ENCODE data around the gene ANKZF1.
A peak's percentile ranks its signal among the peaks of the same experiment; 100 is the strongest.

The ANKZF1 gene

DNA sequence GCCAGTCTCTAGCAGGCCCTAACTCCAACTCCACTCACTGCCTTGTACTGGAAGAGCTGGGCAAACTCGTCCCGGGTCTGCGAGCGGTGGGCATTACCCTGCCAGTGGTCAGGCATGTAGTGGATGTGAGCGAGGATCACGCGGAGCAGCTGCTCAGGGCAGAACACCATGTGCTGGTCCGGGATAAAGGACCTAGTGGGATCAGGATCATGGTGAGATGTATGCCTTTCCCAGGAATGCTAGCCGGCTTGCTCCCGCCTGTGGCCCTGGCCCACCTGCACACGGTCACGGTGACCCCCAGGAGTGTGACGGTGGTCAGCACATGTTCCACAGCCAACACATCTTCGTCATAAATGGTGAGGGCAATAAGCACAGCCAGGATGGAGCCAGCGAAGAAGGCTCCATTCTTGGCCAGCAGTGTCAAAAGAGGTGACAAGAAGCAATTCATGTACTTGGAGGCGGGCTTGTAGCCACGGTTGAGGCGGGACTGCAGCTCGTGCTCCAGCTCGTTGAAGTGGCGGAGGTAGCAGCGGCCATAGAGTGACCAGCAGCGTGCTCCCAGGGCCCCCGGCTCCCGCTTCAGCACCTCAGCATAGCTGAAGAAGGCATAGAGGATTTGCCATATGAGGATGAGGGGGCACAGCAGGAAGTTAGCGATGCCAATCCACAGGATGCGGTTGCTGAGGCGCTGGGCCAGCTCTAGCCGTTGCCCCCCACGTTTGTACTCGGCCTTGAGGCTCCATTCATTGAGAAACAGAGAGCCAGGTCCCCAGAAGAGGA is 5.6 kb upstream of the ANKZF1 start:
- no peak overlapping the region for H3K27ac ChIP-seq
- no peak for DNase-seq (ENCODE audit: low read depth, low spot score)

DNA sequence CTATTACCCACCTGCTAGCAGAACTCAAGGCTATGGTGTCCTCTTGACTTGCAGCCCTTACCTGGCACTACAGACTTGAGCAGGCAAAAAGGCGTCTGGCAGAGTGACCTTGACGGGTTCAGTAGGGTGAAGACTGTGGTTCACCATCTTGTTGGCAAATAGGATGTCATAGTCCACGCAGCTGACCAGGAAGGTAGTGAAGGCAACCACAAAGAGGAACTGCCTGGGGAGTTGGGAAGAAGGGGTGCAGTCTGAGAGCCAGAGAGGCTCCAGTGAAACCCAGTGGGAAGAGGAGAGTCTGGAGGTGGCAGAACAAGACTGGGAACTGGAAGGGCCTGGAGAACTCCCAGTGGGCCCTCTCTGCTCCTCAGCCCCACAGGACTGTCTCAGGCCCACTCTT is 4.3 kb upstream of the ANKZF1 start:
- no peak for DNase-seq (ENCODE audit: low read depth, low spot score)
- no peak overlapping the region for H3K27ac ChIP-seq

DNA sequence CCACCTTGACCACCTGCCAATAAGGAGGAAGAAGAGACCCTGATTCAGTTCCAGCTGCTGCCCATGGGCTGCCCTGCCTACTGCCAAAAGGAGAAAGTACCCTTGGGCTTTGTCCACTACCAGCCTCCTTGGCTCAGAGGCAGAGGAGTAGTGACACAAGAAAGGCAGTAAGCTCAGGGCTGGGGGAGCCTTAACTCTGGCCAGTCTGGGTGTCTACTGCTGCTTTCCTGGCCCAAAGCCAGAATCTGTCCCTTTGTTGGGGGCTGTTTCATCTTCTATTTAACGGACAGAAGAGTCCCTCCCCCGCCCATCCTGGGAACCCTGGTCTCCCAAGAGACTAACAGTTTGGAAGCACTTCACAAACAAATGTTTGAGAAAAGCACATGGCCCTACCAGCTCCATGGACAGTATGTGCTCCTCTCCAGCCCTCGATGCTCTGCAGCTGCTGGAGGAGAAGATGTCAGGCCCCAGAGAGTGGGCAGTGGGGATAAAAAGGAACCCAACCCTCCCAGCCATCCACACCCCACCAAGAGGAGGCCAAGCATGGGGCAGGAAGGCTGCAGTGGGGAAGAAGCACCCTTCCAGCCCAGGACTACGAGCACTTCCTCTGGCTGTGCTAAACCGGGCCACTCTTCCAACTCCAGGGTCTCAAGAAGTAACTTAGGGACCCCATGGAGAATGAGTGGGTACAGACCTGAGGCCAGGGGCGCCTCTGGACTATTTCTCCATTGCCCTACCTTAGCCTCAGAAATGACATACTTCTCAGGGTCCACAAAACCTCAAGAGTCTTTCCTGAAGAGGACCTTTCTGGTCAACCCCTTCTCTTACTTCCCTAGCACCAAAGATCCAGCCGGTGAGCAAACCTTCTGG is 1.3 kb upstream of the ANKZF1 start:
- no peak for DNase-seq (ENCODE audit: low read depth, low spot score)

DNA sequence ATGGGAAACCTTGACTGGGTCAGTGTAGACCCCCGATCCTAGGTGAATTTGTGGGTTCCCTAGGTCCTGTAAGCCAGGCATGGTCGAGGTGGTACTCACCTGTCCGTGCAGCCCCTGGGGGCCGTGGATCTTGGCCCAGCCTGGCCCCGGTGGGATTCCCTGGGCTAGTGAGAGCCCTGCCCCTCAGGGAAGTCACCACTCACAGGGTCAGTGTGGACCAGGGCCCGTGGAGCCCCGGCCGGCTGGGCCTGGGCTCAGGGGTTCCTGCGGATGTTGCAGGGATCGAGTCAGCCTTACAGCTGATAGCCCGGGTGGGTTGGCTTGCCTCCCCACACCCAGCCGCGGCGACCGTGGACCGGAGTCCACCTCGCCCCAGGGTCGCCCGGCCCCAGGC is 698 bp upstream of the ANKZF1 start:
- DNase-seq (ENCODE audit: low read depth, low spot score): no peak
- peak overlapping the region; percentile 92 for H3K27ac ChIP-seq

More for the DNA sequence above, 1.3 kb upstream of the ANKZF1 start:
- peak overlapping the region; percentile 92 for H3K27ac ChIP-seq

DNA sequence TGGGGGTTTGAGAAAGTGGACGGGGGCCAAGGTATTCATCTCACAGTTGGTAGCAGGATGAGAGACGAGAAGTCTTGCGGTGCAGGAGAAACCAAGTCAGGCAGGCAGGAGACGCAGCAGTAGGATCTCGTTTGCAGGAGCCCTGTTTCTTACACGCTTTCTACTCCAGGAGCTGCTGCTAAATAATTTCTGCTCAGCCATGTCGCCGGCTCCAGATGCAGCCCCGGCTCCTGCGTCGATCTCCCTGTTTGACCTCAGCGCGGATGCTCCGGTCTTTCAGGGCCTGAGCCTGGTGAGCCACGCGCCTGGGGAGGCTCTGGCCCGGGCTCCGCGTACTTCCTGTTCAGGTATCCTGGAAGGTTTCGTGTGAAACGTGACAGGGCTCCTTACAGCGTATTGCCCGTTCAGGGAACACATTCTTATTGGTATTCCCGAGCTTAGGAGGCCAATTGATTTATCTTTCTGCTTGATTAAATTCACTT is 494 bp downstream of the ANKZF1 start:
- no peak for DNase-seq (ENCODE audit: low read depth, low spot score)
- peak overlapping the region; percentile 92 for H3K27ac ChIP-seq

DNA sequence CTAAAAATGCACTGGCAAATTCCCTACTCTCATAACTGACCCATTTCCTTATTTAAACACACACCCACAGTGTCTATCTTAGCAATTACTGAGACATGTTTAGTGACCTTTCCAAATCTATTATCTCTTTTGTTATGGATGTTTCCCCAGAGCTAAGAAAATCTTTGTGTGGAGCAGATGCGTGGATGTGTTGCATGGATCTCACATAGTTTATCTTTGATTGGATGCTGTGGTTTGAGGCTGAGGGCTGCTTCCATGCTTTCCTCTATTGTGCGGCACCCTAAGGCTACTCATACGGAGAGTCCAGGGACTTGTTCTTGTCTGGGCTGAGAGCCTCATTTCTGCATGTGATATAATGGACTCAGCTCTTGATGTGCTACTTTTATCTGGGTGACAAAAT is 4.7 kb downstream of the ANKZF1 start:
- H3K27ac ChIP-seq: no peak overlapping the region
- no peak for DNase-seq (ENCODE audit: low read depth, low spot score)

DNA sequence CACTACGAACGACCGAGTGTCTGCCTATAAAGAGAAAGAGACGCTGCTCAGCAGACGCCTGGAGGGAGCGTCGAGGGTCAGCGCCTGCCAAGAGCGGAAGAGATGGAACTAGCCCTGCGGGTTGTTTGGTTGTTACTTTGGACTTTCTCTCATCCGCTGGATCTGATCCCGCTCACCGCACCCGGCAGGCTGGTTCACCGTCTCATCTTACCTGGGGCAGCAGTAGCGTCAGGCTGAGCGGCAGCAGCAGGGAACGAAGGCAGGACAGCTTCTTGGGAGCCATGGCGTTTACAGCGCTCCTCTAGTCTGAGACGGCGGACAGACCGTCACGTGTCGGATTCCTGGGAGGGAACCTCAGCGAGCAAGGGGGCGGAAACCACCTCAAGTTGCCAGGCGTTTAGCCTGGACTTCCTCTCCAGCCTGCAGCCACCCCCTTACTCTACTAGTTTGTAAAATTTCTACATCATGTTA is 13.7 kb downstream of the ANKZF1 start:
- H3K27ac ChIP-seq: no peak overlapping the region
- no peak for DNase-seq (ENCODE audit: low read depth, low spot score)

DNA sequence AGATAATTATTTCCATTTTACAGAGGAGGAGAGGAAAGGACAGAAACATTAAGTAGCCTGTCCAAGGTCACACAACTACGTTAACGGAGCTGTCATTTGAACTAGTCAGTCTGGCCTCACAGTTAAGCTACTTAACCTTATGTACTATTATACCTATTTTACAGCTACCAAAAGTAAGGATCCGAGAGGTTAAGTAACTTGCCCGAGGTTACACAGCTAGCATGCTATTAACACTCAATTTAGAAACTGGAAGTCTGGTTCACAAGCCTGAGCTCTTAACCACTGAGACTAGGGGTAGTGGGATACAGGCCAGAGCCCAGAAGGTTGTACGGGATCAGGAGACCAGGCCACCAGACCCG is 15.2 kb downstream of the ANKZF1 start:
- H3K27ac ChIP-seq: peak overlapping the region; percentile 99
- DNase-seq (ENCODE audit: low read depth, low spot score): no peak

DNA sequence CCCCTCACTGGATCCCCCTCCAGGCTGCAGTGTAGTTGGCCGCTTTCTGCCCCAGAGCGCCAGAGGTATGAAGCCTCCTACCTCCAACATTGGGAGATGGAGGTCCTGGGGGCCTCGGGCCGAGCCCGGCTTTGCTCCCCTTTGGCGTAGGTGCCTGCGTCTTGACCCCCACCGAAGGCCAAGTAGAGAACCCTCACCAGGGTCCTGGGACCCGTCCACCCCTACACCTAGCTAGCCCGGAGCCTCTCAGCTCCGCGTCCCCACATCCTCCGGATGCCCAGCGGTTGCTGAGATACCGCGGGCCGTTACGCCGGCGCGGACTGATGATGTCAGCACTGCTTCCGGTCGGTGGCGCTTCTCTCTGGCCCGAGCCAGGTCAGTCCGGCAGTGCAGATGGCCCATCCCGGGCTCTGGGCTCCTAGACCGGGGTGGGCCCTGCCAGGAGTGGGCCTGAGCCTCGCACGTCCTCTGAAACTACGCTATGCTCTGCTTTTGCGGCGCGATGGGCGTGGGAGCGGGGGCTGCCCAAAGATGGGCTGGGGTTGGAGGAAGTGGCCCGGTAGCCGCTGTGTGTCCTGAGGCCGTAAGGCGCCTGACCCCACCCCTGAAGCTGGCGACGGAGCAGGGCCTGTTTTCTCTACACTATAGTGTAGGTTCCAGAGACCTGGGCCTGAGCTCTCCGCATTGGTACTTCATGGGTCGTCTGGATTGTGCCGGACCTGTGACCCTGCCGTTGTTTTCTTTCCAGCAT is 15.7 kb downstream of the ANKZF1 start, which contains the start of the genes GLB1L and STK16:
TSS of gene GLB1L (minus strand) at position 297 of the 751 bp plus-strand sequence. CDS start 1,871 bp downstream, outside the sequence.
TSS of gene STK16 (plus strand) at position 332 of the 751 bp plus-strand sequence. CDS start 521 bp downstream, outside the sequence.
- DNase-seq (ENCODE audit: low read depth, low spot score): no peak
- H3K27ac ChIP-seq: peak within 1 kb of the TSS; percentile 99

DNA sequence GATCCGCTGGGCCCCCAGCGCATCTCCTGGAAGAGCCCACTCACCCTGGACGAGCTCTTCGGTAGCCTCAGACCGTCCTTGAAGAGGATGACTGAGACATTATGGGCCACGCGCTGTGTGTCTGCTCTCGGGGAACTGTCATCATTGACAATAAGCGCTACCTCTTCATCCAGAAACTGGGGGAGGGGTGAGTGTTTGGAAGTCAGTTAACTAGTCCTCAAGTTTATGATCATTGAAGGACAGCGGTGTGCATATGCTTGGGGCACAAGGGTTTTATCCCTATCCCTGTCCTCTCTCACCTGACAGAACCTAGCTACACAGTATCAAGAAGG is 16.3 kb downstream of the ANKZF1 start:
- no peak for DNase-seq (ENCODE audit: low read depth, low spot score)
- peak overlapping the region; percentile 99 for H3K27ac ChIP-seq

DNA sequence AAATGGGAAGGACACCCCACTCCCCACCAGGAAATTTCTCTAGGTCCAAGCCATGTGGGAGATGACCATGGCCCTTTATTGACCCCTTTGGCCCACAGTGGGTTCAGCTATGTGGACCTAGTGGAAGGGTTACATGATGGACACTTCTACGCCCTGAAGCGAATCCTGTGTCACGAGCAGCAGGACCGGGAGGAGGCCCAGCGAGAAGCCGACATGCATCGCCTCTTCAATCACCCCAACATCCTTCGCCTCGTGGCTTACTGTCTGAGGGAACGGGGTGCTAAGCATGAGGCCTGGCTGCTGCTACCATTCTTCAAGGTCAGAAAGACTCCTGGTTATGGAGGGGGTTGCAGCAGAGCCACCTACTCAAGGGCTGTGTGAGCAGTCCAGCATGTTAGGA is 17.0 kb downstream of the ANKZF1 start:
- no peak for DNase-seq (ENCODE audit: low read depth, low spot score)
- H3K27ac ChIP-seq: peak overlapping the region; percentile 99

DNA sequence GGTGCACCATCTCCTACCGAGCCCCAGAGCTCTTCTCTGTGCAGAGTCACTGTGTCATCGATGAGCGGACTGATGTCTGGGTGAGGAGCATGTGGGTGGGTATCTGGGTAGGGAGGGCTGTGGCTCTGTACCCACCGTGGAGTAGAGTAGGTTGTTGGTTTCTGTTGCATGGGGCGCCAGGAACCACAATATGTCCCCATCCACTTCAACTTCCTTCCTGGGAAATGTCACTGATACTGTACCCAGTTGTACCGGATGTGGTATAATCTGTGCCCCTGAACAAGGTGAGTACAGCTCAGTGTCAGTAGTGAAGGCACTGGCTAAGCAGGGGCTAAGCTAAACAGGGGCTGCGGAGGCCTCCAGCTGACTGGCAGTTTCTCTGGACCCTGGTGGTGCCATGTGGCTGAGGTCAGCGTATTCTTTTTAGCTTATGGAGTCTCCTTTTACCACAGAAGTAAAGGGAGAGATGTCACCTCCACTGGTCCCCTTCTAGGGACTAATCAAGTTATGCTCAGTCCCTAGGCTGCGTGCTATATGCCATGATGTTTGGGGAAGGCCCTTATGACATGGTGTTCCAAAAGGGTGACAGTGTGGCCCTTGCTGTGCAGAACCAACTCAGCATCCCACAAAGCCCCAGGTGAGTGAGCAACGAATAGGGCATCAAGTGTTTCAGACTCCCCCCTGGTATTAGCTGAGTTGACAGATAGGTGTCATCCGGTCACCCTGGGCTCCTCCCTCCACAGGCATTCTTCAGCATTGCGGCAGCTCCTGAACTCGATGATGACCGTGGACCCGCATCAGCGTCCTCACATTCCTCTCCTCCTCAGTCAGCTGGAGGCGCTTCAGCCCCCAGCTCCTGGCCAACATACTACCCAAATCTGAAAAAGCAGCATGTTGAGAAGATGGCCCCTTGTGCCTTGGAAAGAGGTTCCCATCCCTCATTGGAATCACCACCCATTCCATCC is 18.4 kb downstream of the ANKZF1 start:
- peak overlapping the region; percentile 99 for H3K27ac ChIP-seq
- no peak for DNase-seq (ENCODE audit: low read depth, low spot score)

DNA sequence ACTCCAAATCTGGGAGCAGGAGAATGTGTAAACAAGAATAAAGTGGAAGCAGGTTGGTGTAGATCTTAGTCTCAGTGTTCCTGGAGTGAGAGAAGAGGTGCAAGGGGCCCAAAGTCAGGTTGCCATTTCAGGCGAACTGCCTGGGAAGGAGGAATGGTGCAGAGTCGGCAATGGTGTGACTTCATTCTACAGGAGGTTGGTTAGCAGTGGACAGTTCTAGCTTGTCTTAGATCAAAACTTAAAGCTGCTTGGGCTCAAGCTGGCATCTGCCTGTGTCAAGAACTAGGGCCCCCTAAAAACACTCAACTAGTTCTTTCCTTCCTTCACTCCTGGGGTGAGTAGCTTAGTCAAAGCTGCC is 19.2 kb downstream of the ANKZF1 start:
- no peak for DNase-seq (ENCODE audit: low read depth, low spot score)
- peak overlapping the region; percentile 99 for H3K27ac ChIP-seq

DNA sequence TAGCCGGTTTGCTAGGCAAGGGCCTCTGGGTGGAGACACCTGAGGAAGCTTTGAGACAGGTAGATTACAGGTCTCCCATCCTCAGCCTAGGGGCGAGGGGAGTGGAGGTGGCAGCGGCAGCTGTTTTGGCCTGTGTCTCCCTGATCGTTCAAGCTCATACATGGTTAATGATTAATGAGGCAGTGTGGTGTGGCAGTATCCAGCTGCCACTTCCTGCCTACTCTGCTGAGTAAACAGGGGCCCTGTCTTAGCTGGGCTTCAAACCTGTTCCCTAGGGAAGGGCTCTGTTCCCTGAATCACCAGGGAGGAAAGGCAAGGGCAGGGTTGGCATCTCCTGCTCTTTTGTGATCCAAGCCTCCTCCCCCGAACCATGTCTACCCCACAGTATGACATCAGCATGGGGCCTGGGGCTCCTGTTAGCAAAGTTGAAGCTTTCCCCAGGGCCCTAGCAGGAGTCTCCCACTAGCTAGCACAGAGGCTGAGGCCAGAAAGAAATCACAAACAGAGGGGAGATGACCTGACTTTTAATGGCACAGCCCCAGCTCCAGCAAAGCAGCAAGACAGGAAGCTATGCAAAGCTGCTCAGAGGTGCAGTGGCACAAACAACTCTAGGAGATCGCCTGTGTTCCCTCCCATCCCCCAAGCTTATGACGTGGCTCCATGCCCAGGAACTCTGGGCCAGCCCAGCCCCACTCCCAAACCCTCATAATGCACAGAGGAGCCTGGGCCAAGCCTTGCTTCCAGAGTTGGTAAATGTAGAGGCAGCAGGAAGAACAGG is 19.8 kb downstream of the ANKZF1 start:
- H3K27ac ChIP-seq: peak overlapping the region; percentile 99
- peak; percentile 94 for DNase-seq (ENCODE audit: low read depth, low spot score)

DNA sequence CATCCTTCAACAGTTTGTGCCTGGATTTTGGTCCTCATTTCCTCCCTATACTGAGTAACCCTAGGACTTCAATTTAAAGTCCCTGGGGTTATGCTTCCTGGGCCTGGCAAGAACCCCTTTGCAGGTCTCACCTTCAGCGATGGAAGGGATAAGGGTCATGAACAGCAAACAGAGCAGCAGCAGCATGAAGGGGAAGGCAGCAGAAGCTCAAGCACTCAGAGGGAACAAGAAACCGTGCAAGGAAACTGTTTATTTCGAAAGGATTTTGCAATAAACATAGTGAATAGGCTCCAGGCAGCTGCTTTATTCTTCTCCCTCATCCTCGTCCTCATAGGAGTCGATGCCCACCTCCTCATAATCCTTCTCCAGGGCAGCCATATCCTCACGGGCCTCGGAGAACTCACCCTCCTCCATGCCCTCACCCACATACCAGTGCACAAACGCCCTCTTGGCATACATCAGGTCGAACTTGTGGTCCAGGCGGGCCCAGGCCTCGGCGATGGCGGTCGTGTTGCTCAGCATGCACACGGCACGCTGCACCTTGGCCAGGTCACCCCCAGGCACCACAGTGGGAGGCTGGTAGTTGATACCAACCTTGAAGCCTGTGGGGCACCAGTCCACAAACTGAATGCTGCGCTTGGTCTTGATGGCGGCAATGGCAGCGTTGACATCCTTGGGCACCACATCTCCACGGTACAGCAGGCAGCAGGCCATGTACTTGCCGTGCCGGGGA is 20.6 kb downstream of the ANKZF1 start:
- no peak for DNase-seq (ENCODE audit: low read depth, low spot score)
- H3K27ac ChIP-seq: peak overlapping the region; percentile 99

DNA sequence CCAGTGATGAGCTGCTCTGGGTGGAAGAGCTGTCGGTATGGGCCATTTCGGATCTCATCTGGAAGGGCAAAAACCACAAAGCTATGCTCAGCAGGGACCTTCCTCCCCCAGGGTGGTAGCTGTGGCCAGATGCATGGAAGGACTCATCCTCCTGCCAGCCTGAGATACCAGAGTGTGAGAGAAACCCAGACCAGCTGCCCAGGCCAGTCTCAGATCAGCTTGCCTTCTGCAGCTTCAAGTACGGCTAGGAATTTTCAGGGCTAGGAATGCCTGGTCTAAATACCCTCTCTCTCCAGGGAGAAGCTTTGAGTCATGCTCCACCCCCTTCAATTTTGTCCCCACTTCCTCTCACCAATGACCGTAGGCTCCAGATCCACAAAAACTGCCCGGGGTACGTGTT is 22.1 kb downstream of the ANKZF1 start:
- H3K27ac ChIP-seq: peak overlapping the region; percentile 99
- no peak for DNase-seq (ENCODE audit: low read depth, low spot score)

DNA sequence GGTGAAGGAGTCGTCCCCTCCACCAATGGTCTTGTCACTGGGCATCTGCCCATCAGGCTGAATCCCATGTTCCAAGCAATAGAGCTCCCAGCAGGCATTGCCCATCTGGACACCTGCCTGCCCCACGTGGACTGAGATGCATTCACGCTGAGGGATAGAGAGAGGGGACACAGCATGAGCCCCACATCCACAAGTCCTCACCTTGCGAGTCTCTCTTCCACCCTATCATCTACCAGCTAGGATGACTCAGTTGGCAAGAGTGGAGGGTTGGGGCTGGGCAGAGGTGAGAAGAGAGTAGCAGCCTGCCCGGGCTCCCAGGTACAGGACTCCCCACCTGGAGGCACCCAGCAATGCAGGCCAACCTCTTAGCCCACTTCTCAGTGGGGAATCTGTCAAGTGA is 22.5 kb downstream of the ANKZF1 start:
- no peak for DNase-seq (ENCODE audit: low read depth, low spot score)
- H3K27ac ChIP-seq: peak overlapping the region; percentile 99

DNA sequence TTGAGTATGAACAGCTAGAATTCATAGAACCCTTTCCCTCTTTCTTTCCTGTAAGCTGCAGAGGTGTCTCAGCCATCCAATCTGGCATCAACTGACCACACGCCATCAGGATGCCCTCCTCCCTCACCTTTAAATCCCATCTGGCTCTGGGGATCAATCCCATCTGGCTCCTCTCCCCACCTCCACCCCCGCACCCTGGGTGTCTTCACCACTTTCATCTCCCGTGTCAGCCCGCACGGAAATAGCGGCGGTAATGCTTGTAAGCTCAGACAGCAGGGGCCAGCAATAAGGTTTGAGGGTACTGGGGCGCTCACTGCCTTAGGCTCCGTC is 22.9 kb downstream of the ANKZF1 start:
- peak overlapping the region; percentile 99 for H3K27ac ChIP-seq
- no peak for DNase-seq (ENCODE audit: low read depth, low spot score)
